Measurements from ENCODE around the gene TDRD9.
A peak's percentile ranks its signal among the peaks of the same experiment; 100 is the strongest.

Gene TDRD9

GRCh38 chr14:103905842-103906456, 22.3 kb upstream of the TDRD9 start:
- TF ChIP-seq ZBTB7A (IDR thresholded peaks at IDR 0.05; ENCODE audit: low read depth) (no peak), REST (IDR thresholded peaks at IDR 0.05; ENCODE audit: low read depth) (no peak), USF1 (IDR thresholded peaks at IDR 0.05) (no peak), EGR1 (IDR thresholded peaks at IDR 0.05) (no peak)

GRCh38 chr14:103908580-103908979, 19.7 kb upstream of the TDRD9 start:
- TF ChIP-seq TEAD4 (IDR thresholded peaks at IDR 0.05) (no peak), NFIC (IDR thresholded peaks at IDR 0.05) (no peak), EGR1 (IDR thresholded peaks at IDR 0.05) (no peak), FOXM1 (IDR thresholded peaks at IDR 0.05; ENCODE audit: borderline replicate concordance, low read depth) (no peak), ZBTB7A (IDR thresholded peaks at IDR 0.05; ENCODE audit: low read depth) (no peak), RAD21 (IDR thresholded peaks at IDR 0.05; ENCODE audit: low read depth) (no peak), TAF1 (IDR thresholded peaks at IDR 0.05; ENCODE audit: low read depth) (no peak)

- no peak for TF ChIP-seq RAD21 (IDR thresholded peaks at IDR 0.05; ENCODE audit: low read depth)
These were observed 18.6 kb upstream of the TDRD9 start for GRCh38 chr14:103909531-103910261.

- no peak for TF ChIP-seq TAF1 (IDR thresholded peaks at IDR 0.05; ENCODE audit: low read depth)
- peak; percentile 66 for TF ChIP-seq USF1 (IDR thresholded peaks at IDR 0.05)
- TF ChIP-seq RAD21 (IDR thresholded peaks at IDR 0.05; ENCODE audit: low read depth): peak; percentile 95
- no peak for TF ChIP-seq EP300 (IDR thresholded peaks at IDR 0.05; ENCODE audit: borderline replicate concordance)
- no peak for TF ChIP-seq YY1 (IDR thresholded peaks at IDR 0.05; ENCODE audit: low read depth)
- TF ChIP-seq CEBPB (IDR thresholded peaks at IDR 0.05): no peak
- no peak for TF ChIP-seq CREB1 (IDR thresholded peaks at IDR 0.05; ENCODE audit: low read depth)
- TF ChIP-seq MAX (IDR thresholded peaks at IDR 0.05): peak; percentile 64
- TF ChIP-seq ZBTB7A (IDR thresholded peaks at IDR 0.05; ENCODE audit: low read depth): no peak
- no peak for TF ChIP-seq TCF12 (IDR thresholded peaks at IDR 0.05; ENCODE audit: low read depth)
- no peak for TF ChIP-seq NFIC (IDR thresholded peaks at IDR 0.05)
- peak; percentile 89 for TF ChIP-seq EGR1 (IDR thresholded peaks at IDR 0.05)
- no peak for TF ChIP-seq TEAD4 (IDR thresholded peaks at IDR 0.05)
- TF ChIP-seq FOXM1 (IDR thresholded peaks at IDR 0.05; ENCODE audit: borderline replicate concordance, low read depth): no peak
- no peak for TF ChIP-seq REST (IDR thresholded peaks at IDR 0.05; ENCODE audit: low read depth)
These were observed 17.9 kb upstream of the TDRD9 start for GRCh38 chr14:103910262-103910935.

GRCh38 chr14:103910984-103911383, 17.3 kb upstream of the TDRD9 start:
- TF ChIP-seq NFIC (IDR thresholded peaks at IDR 0.05) (no peak), EP300 (IDR thresholded peaks at IDR 0.05; ENCODE audit: borderline replicate concordance) (no peak), CEBPB (IDR thresholded peaks at IDR 0.05) (no peak), TCF12 (IDR thresholded peaks at IDR 0.05; ENCODE audit: low read depth) (no peak), REST (IDR thresholded peaks at IDR 0.05; ENCODE audit: low read depth) (no peak), RAD21 (IDR thresholded peaks at IDR 0.05; ENCODE audit: low read depth) (no peak), FOXM1 (IDR thresholded peaks at IDR 0.05; ENCODE audit: borderline replicate concordance, low read depth) (no peak), USF1 (IDR thresholded peaks at IDR 0.05) (no peak)
